Epithelial cell of proximal tubule (primary cell): ENCODE data around the gene ATP6V0A4. TPM values are rescaled to one million over a fixed set of nuclear protein-coding genes. Genes with fewer than 3 reads are reported as not detected.

ENCODE experiments used
- DNase-seq: peaks from one replicate; pipeline ENCODE4 v3.0.0-alpha.2; 2011; ENCODE audit warnings: low read depth
- H3K4me3 ChIP-seq: 2 replicates; pipeline ENCODE4 v1.5.1; 2011; ENCODE audit warnings: low read depth, mild to moderate bottlenecking, low read length
- CTCF ChIP-seq: conservative IDR thresholded peaks from 2 replicates; pipeline ENCODE4 v1.5.1; 2012; ENCODE audit warnings: low read depth, mild to moderate bottlenecking, low read length
- total RNA-seq: library from RNA; depleted of rRNA; stranded (reverse); fragments of >200 nt; gene quantifications from 2 replicates; pipeline ENCODE4 v1.2.3, GENCODE V29; 2015

The ATP6V0A4 gene
- total RNA-seq, 1 donor from 2014 or later, result 0.58 TPM

- no peak for DNase-seq
- H3K4me3 ChIP-seq, result no peak overlapping the region
- TF ChIP-seq CTCF, result no peak
These were observed 127.4 kb downstream of the ATP6V0A4 start for GRCh38 chr7:138670594-138670993.

GRCh38 chr7:138669364-138669763, 128.6 kb downstream of the ATP6V0A4 start:
- TF ChIP-seq CTCF, result no peak
- DNase-seq, result no peak
- H3K4me3 ChIP-seq, result no peak overlapping the region

GRCh38 chr7:138668946-138669345, 129.1 kb downstream of the ATP6V0A4 start:
- H3K4me3 ChIP-seq, result no peak overlapping the region
- DNase-seq, result no peak
- TF ChIP-seq CTCF, result no peak

- no peak for TF ChIP-seq CTCF
- H3K4me3 ChIP-seq, result no peak overlapping the region
- DNase-seq, result no peak
These were observed 129.8 kb downstream of the ATP6V0A4 start for GRCh38 chr7:138668229-138668596.

GRCh38 chr7:138667535-138668228, 130.3 kb downstream of the ATP6V0A4 start:
- no peak for TF ChIP-seq CTCF
- H3K4me3 ChIP-seq, result no peak overlapping the region
- no peak for DNase-seq

GRCh38 chr7:138666385-138666784, 131.6 kb downstream of the ATP6V0A4 start:
- no peak for DNase-seq
- no peak for TF ChIP-seq CTCF
- no peak overlapping the region for H3K4me3 ChIP-seq

GRCh38 chr7:138665669-138666140, 132.3 kb downstream of the ATP6V0A4 start:
- no peak for TF ChIP-seq CTCF

More at GRCh38 chr7:138665669-138666140, 132.3 kb downstream of the ATP6V0A4 start:
- no peak for DNase-seq
- H3K4me3 ChIP-seq, result no peak overlapping the region
